Measurements from ENCODE around the gene LAMB1.
"Not testable (repeated sequence)": the region's sequence is repeated elsewhere in the genome, so short reads cannot be mapped to it uniquely, and the experiment has no call there.

The LAMB1 gene

GRCh38 chr7:107922886-107923285 lies 80.1 kb downstream of the LAMB1 start:
- Histone ChIP-seq H3K9me3 (ENCODE audit: control insufficient read depth in 2 of 2, low read length in 2 of 2) (no peaks in the 10 kb centered on the region), H3K27me3 (ENCODE audit: control insufficient read depth in 2 of 2, insufficient read depth in 2 of 2, low read length in 2 of 2) (no peaks in the 10 kb centered on the region), H3K27ac (ENCODE audit: low read depth in 2 of 2, low read length in 2 of 2) (no peak overlapping the region), H3K36me3 (ENCODE audit: control insufficient read depth in 2 of 2, insufficient read depth in 2 of 2, low read length in 2 of 2) (peaks cover 50 to 69% of the 10 kb centered on the region in 2 donors), H3K9ac (ENCODE audit: low read depth in 1 of 2, low read length in 2 of 2) (no peak overlapping the region), H3K4me3 (ENCODE audit: low read length in 2 of 2) (no peak overlapping the region), H3K4me1 (ENCODE audit: control insufficient read depth in 2 of 2, insufficient read depth in 2 of 2, low read length in 2 of 2) (peaks cover 0 to 3% of the 10 kb centered on the region in 2 donors)

- H3K27me3 ChIP-seq (ENCODE audit: control insufficient read depth in 2 of 2, insufficient read depth in 2 of 2, low read length in 2 of 2); H3K4me3 ChIP-seq (ENCODE audit: low read length in 2 of 2); H3K4me1 ChIP-seq (ENCODE audit: control insufficient read depth in 2 of 2, insufficient read depth in 2 of 2, low read length in 2 of 2); H3K27ac ChIP-seq (ENCODE audit: low read depth in 2 of 2, low read length in 2 of 2); H3K9ac ChIP-seq (ENCODE audit: low read depth in 1 of 2, low read length in 2 of 2); H3K9me3 ChIP-seq (ENCODE audit: control insufficient read depth in 2 of 2, low read length in 2 of 2): not testable (repeated sequence)
- peaks cover 56 to 74% of the 10 kb centered on the region in 2 donors for H3K36me3 ChIP-seq (ENCODE audit: control insufficient read depth in 2 of 2, insufficient read depth in 2 of 2, low read length in 2 of 2)
Measured at GRCh38 chr7:107921826-107922225, 81.1 kb downstream of the LAMB1 start.

DNA sequence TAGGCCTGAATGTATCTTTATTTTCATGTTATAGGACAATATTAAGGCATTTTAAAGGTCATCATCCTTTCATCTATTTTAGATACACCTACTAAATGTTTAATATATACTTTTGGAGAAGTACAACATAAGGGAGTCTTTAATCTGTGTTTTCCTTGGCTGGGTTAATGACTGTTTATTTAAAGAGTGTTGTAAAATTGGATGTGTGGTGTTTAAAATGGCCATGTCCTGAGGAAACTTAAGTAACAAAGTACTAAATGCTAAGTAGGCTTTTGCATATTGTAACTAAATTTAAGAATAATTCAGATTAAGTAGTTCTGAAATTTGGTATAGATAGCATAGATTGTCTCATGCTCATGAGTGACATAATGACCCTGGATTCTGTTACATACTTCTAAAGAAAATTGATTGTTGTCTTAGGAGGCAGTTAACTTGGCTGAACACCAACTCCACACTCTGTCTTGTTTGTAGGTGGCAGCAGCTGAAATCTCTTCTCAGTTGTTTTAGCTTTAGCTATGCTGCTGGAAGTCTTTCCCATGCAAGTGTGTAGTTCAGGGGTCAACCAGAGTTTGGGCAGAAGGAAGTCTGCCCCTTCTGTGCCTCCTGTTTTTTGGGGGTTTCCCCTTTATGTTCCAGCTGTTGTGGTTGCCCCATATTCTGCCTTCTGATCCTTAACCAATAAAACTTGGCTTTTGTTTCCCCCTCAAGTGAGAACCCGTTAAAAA lies 82.8 kb downstream of the LAMB1 start:
- H3K4me1 ChIP-seq (ENCODE audit: control insufficient read depth in 2 of 2, insufficient read depth in 2 of 2, low read length in 2 of 2) = peaks cover 0 to 3% of the 10 kb centered on the region in 2 donors
- H3K9ac ChIP-seq (ENCODE audit: low read depth in 1 of 2, low read length in 2 of 2) = no peak overlapping the region
- H3K27ac ChIP-seq (ENCODE audit: low read depth in 2 of 2, low read length in 2 of 2) = no peak overlapping the region
- no peaks in the 10 kb centered on the region for H3K9me3 ChIP-seq (ENCODE audit: control insufficient read depth in 2 of 2, low read length in 2 of 2)
- H3K27me3 ChIP-seq (ENCODE audit: control insufficient read depth in 2 of 2, insufficient read depth in 2 of 2, low read length in 2 of 2) = no peaks in the 10 kb centered on the region
- H3K36me3 ChIP-seq (ENCODE audit: control insufficient read depth in 2 of 2, insufficient read depth in 2 of 2, low read length in 2 of 2) = peaks cover 55 to 61% of the 10 kb centered on the region in 2 donors
- H3K4me3 ChIP-seq (ENCODE audit: low read length in 2 of 2) = no peak overlapping the region

DNA sequence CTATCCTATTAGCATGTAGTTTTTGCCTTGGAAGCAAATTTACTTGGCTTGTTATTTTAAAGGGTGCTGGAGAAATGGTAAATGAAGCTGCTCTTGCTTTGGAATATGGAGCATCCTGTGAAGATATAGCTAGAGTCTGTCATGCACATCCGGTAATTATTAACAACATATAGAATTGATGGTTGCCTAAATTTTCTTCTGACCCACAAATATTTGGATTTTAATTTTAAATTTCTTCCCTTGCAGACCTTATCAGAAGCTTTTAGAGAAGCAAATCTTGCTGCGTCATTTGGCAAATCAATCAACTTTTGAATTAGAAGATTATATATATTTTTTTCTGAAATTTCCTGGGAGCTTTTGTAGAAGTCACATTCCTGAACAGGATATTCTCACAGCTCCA lies 84.0 kb downstream of the LAMB1 start:
- Histone ChIP-seq H3K4me1 (ENCODE audit: control insufficient read depth in 2 of 2, insufficient read depth in 2 of 2, low read length in 2 of 2) (peaks cover 0 to 3% of the 10 kb centered on the region in 2 donors), H3K36me3 (ENCODE audit: control insufficient read depth in 2 of 2, insufficient read depth in 2 of 2, low read length in 2 of 2) (peaks cover 48 to 49% of the 10 kb centered on the region in 2 donors), H3K9ac (ENCODE audit: low read depth in 1 of 2, low read length in 2 of 2) (no peak overlapping the region), H3K27me3 (ENCODE audit: control insufficient read depth in 2 of 2, insufficient read depth in 2 of 2, low read length in 2 of 2) (no peaks in the 10 kb centered on the region), H3K27ac (ENCODE audit: low read depth in 2 of 2, low read length in 2 of 2) (no peak overlapping the region), H3K9me3 (ENCODE audit: control insufficient read depth in 2 of 2, low read length in 2 of 2) (no peaks in the 10 kb centered on the region), H3K4me3 (ENCODE audit: low read length in 2 of 2) (no peak overlapping the region)

- Histone ChIP-seq H3K36me3 (ENCODE audit: control insufficient read depth in 2 of 2, insufficient read depth in 2 of 2, low read length in 2 of 2) (peaks cover 39 to 42% of the 10 kb centered on the region in 2 donors), H3K27me3 (ENCODE audit: control insufficient read depth in 2 of 2, insufficient read depth in 2 of 2, low read length in 2 of 2) (no peaks in the 10 kb centered on the region), H3K9me3 (ENCODE audit: control insufficient read depth in 2 of 2, low read length in 2 of 2) (no peaks in the 10 kb centered on the region), H3K27ac (ENCODE audit: low read depth in 2 of 2, low read length in 2 of 2) (no peak overlapping the region), H3K4me1 (ENCODE audit: control insufficient read depth in 2 of 2, insufficient read depth in 2 of 2, low read length in 2 of 2) (peaks cover 0 to 3% of the 10 kb centered on the region in 2 donors), H3K4me3 (ENCODE audit: low read length in 2 of 2) (no peak overlapping the region), H3K9ac (ENCODE audit: low read depth in 1 of 2, low read length in 2 of 2) (no peak overlapping the region)
Measured at GRCh38 chr7:107917763-107918651, 85.0 kb downstream of the LAMB1 start.

- H3K27ac ChIP-seq (ENCODE audit: low read depth in 2 of 2, low read length in 2 of 2) = no peak overlapping the region
- H3K9ac ChIP-seq (ENCODE audit: low read depth in 1 of 2, low read length in 2 of 2) = no peak overlapping the region
- H3K36me3 ChIP-seq (ENCODE audit: control insufficient read depth in 2 of 2, insufficient read depth in 2 of 2, low read length in 2 of 2) = peaks cover 46 to 55% of the 10 kb centered on the region in 2 donors
- H3K4me1 ChIP-seq (ENCODE audit: control insufficient read depth in 2 of 2, insufficient read depth in 2 of 2, low read length in 2 of 2) = peaks cover 0 to 3% of the 10 kb centered on the region in 2 donors
- H3K4me3 ChIP-seq (ENCODE audit: low read length in 2 of 2) = no peak overlapping the region
- no peaks in the 10 kb centered on the region for H3K9me3 ChIP-seq (ENCODE audit: control insufficient read depth in 2 of 2, low read length in 2 of 2)
- H3K27me3 ChIP-seq (ENCODE audit: control insufficient read depth in 2 of 2, insufficient read depth in 2 of 2, low read length in 2 of 2) = no peaks in the 10 kb centered on the region
Measured at GRCh38 chr7:107915541-107915940, 87.4 kb downstream of the LAMB1 start.

DNA sequence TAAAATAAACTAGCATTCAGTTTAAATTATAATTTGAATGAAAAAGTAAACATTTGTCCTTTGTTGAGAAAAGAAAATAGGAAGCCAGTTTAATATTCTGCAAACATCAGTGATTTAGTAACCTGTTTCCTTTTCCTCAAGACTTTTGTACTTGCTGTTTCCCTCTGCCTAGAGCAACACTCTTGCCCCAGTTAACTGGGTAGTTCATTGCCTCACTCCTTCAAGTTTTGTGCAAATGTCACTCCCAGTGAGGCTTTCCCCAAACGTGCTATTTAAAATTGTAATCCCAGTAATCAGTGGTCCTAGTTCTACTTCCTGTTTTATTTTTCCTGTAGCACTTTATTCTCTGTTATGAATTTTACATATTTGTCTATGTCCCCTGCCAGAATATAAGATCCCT lies 88.1 kb downstream of the LAMB1 start:
- no peaks in the 10 kb centered on the region for H3K9me3 ChIP-seq (ENCODE audit: control insufficient read depth in 2 of 2, low read length in 2 of 2)
- H3K9ac ChIP-seq (ENCODE audit: low read depth in 1 of 2, low read length in 2 of 2) = no peak overlapping the region
- no peaks in the 10 kb centered on the region for H3K27me3 ChIP-seq (ENCODE audit: control insufficient read depth in 2 of 2, insufficient read depth in 2 of 2, low read length in 2 of 2)
- H3K27ac ChIP-seq (ENCODE audit: low read depth in 2 of 2, low read length in 2 of 2) = no peak overlapping the region
- no peaks in the 10 kb centered on the region for H3K4me1 ChIP-seq (ENCODE audit: control insufficient read depth in 2 of 2, insufficient read depth in 2 of 2, low read length in 2 of 2)
- H3K36me3 ChIP-seq (ENCODE audit: control insufficient read depth in 2 of 2, insufficient read depth in 2 of 2, low read length in 2 of 2) = peaks cover 47 to 55% of the 10 kb centered on the region in 2 donors
- no peak overlapping the region for H3K4me3 ChIP-seq (ENCODE audit: low read length in 2 of 2)

DNA sequence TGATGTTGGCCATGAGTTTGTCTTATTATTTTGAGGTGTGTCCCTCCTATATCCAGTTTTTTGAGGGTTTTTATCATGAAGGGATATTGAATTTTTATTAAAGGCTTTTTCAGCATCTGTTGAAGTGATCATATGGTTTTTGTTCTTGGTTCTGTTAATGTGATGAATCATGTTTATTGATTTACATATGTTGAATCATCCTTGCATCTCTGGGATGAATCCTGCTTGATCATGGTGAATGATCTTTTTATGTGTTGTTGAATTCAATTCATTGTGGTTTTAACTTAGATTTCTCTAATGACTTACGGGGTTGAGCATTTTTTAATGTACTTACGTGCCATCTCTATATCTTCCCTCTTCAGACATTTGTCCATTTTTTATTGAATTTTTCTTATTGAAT lies 89.1 kb downstream of the LAMB1 start:
- Histone ChIP-seq H3K36me3 (ENCODE audit: control insufficient read depth in 2 of 2, insufficient read depth in 2 of 2, low read length in 2 of 2) (peaks cover 45 to 60% of the 10 kb centered on the region in 2 donors), H3K27ac (ENCODE audit: low read depth in 2 of 2, low read length in 2 of 2) (no peak overlapping the region), H3K9ac (ENCODE audit: low read depth in 1 of 2, low read length in 2 of 2) (no peak overlapping the region), H3K4me1 (ENCODE audit: control insufficient read depth in 2 of 2, insufficient read depth in 2 of 2, low read length in 2 of 2) (no peaks in the 10 kb centered on the region), H3K9me3 (ENCODE audit: control insufficient read depth in 2 of 2, low read length in 2 of 2) (no peaks in the 10 kb centered on the region), H3K4me3 (ENCODE audit: low read length in 2 of 2) (no peak overlapping the region), H3K27me3 (ENCODE audit: control insufficient read depth in 2 of 2, insufficient read depth in 2 of 2, low read length in 2 of 2) (no peaks in the 10 kb centered on the region)

GRCh38 chr7:107911981-107912380 lies 91.0 kb downstream of the LAMB1 start:
- Histone ChIP-seq H3K27me3 (ENCODE audit: control insufficient read depth in 2 of 2, insufficient read depth in 2 of 2, low read length in 2 of 2) (no peaks in the 10 kb centered on the region), H3K9me3 (ENCODE audit: control insufficient read depth in 2 of 2, low read length in 2 of 2) (no peaks in the 10 kb centered on the region), H3K4me3 (ENCODE audit: low read length in 2 of 2) (no peak overlapping the region), H3K9ac (ENCODE audit: low read depth in 1 of 2, low read length in 2 of 2) (no peak overlapping the region), H3K27ac (ENCODE audit: low read depth in 2 of 2, low read length in 2 of 2) (no peak overlapping the region), H3K36me3 (ENCODE audit: control insufficient read depth in 2 of 2, insufficient read depth in 2 of 2, low read length in 2 of 2) (peaks cover 39 to 49% of the 10 kb centered on the region in 2 donors), H3K4me1 (ENCODE audit: control insufficient read depth in 2 of 2, insufficient read depth in 2 of 2, low read length in 2 of 2) (no peaks in the 10 kb centered on the region)

GRCh38 chr7:107909445-107909844 lies 93.5 kb downstream of the LAMB1 start:
- Histone ChIP-seq H3K4me1 (ENCODE audit: control insufficient read depth in 2 of 2, insufficient read depth in 2 of 2, low read length in 2 of 2) (no peaks in the 10 kb centered on the region), H3K27me3 (ENCODE audit: control insufficient read depth in 2 of 2, insufficient read depth in 2 of 2, low read length in 2 of 2) (no peaks in the 10 kb centered on the region), H3K27ac (ENCODE audit: low read depth in 2 of 2, low read length in 2 of 2) (no peak overlapping the region), H3K4me3 (ENCODE audit: low read length in 2 of 2) (no peak overlapping the region), H3K36me3 (ENCODE audit: control insufficient read depth in 2 of 2, insufficient read depth in 2 of 2, low read length in 2 of 2) (peaks cover 63 to 64% of the 10 kb centered on the region in 2 donors), H3K9ac (ENCODE audit: low read depth in 1 of 2, low read length in 2 of 2) (no peak overlapping the region), H3K9me3 (ENCODE audit: control insufficient read depth in 2 of 2, low read length in 2 of 2) (no peaks in the 10 kb centered on the region)
